AG09309 (cell line): Measurements from ENCODE around the gene BFSP2.
"Not testable (repeated sequence)": the region's sequence is repeated elsewhere in the genome, so short reads cannot be mapped to it uniquely, and the experiment has no call there.

Experiments used
- DNase-seq: peaks from one replicate; pipeline ENCODE4 v3.0.0-alpha.2; 2010; ENCODE audit warnings: low read depth
- H3K4me3 ChIP-seq: 2 replicates; pipeline ENCODE4 v1.5.1; 2011; ENCODE audit warnings: mild to moderate bottlenecking, low read depth, low read length, moderate library complexity; ENCODE audit not compliant: control insufficient read depth
- TF ChIP-seq, protein P1 (sequence below): IDR thresholded peaks from 2 replicates; pipeline ENCODE4 v1.5.1; 2011; ENCODE audit warnings: mild to moderate bottlenecking, low read depth, low read length, inconsistent platforms; ENCODE audit not compliant: insufficient read depth, control insufficient read depth; ENCODE audit errors: missing control alignments

Gene BFSP2

DNA sequence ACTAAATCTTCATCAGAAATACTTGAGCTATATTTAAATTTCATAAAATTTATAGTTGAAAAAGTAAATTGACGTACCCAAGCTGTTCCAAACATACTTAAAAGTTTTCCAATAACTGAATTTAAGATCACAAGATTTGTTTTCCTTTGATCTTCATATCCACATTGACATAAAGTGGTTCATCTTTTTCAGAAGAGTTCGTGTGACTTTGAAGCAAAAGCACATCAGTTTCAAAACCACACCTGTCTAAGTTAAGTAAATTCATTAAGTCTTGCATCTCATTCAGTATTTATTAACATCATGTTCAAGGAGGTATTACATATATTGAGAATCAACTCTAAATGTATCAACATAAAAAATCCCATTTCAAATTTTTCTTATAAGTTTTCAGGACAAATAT is 79.5 kb downstream of the BFSP2 start:
- TF ChIP-seq, protein P1, sequence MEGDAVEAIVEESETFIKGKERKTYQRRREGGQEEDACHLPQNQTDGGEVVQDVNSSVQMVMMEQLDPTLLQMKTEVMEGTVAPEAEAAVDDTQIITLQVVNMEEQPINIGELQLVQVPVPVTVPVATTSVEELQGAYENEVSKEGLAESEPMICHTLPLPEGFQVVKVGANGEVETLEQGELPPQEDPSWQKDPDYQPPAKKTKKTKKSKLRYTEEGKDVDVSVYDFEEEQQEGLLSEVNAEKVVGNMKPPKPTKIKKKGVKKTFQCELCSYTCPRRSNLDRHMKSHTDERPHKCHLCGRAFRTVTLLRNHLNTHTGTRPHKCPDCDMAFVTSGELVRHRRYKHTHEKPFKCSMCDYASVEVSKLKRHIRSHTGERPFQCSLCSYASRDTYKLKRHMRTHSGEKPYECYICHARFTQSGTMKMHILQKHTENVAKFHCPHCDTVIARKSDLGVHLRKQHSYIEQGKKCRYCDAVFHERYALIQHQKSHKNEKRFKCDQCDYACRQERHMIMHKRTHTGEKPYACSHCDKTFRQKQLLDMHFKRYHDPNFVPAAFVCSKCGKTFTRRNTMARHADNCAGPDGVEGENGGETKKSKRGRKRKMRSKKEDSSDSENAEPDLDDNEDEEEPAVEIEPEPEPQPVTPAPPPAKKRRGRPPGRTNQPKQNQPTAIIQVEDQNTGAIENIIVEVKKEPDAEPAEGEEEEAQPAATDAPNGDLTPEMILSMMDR = no peak
- DNase-seq = no peak
- H3K4me3 ChIP-seq = no peak overlapping the region

DNA sequence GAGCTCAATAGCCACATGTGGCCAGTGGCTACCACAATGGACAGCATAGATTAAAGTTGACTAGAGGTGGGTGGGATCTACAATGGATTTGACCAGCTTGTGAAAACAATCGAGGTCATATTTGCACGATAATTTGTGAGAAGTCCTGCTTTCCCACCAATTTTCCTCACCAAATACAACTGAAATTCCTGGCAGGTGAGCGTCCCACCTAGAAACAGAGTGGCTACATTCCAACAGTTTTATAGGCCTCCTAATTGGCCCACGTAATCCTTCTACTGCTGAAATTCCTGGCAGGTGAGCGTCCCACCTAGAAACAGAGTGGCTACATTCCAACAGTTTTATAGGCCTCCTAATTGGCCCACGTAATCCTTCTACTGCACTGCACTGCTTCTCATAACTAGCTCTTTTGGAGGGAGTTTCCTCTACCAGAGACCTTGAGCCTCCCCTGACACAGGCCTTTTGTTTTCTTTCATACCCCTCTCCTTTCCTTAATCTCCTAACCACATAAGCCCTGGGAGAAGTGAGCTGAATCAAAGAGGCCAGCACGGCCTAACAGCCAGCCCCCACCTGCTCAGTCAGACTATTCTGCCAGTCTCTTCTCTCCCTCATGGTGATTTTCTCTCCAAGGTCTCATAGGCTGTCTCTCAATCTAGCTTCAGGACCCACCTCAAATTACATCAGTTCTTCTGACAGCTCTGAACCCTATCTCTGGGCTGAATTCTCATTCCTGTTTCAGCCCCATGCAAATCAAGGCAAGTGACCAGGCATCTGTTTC is 80.2 kb downstream of the BFSP2 start:
- TF ChIP-seq, protein P1 = no peak
- H3K4me3 ChIP-seq = no peak overlapping the region
- DNase-seq = no peak

DNA sequence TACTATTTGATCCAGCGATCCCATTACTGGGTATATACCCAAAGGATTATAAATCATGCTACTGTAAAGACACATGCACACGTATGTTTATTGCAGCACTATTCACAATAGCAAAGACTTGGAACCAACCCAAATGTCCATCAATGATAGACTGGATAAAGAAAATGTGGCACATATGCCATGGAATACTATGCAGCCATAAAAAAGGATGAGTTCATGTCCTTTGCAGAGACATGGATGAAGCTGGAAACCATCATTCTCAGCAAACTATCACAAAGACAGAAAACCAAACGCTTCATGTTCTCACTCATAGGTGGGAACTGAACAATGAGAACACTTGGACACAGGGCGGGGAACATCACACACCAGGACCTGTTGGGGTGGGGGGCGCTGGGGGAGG is 82.6 kb downstream of the BFSP2 start:
- not testable (repeated sequence) for H3K4me3 ChIP-seq, DNase-seq

DNA sequence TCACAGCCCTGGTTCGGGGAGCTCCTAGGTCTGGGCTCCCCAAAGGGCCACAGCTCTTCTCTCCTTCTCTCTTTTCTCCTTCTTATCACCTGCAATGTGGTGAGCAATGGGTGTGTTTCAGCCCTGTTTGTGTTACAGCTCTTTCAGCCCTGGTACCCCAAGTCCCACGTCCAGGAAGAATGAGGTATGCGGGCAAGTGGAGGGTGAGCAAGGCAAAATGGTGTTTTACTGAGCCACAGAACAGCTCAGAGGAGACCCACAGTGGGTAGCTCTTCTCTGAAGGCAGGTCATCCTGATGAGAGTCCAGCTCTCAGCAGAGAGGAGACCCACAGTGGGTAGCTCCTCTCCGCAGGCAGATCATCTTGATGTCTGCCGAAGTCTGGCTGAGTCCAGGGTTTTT is 86.8 kb downstream of the BFSP2 start:
- no peak overlapping the region for H3K4me3 ChIP-seq
- no peak for DNase-seq
- TF ChIP-seq, protein P1 = no peak

DNA sequence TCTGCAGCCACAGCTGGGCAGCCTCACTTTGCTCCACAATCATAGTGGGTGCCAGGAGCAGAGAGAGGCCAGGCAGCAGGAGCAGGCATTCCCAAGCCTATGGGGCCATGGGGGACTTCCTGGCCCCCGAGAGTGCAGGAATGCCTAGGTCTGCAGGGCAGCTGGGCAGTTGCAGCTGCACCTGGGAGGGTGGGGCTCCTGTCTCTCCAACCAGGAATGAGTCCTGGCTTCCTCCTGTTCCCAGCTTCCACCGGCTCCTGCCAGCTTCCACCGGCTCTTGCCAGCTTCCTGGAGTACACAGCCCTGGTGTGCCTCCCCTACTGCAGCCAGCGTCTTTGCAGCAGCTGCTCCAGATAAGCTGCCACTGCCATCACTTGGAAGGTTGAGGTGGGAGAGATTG is 87.3 kb downstream of the BFSP2 start:
- no peak overlapping the region for H3K4me3 ChIP-seq
- TF ChIP-seq, protein P1 = no peak
- DNase-seq = no peak

DNA sequence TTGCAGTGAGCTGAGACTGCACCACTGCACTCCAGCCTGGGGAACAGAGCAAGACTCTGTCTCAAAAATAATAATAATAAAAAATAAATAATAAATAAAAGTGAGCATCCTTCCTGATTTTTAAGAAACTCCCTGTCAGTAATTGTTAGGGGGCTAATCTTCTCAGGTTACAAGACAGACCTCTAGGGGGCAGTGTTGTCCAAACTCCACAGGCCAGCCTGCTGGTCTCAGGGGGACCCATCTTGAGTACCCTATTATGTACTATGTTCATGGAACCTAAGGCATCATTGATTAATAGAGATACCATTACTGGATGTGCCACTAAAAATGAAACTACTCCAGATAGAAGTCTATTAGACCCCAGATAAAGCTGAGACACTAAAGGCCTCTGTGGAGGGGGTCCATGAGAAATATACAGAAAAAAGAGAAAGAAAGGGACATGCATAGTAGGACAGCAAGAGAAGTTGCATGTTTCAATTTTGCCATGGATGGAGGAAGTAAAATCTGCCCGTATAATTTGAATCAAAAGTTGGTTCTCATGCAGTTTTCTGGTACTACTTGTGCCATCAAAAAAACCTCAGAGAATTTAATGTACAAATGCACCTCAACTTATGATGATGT is 88.2 kb downstream of the BFSP2 start:
- H3K4me3 ChIP-seq = no peak overlapping the region
- DNase-seq = no peak
- TF ChIP-seq, protein P1 = peak; percentile 62

DNA sequence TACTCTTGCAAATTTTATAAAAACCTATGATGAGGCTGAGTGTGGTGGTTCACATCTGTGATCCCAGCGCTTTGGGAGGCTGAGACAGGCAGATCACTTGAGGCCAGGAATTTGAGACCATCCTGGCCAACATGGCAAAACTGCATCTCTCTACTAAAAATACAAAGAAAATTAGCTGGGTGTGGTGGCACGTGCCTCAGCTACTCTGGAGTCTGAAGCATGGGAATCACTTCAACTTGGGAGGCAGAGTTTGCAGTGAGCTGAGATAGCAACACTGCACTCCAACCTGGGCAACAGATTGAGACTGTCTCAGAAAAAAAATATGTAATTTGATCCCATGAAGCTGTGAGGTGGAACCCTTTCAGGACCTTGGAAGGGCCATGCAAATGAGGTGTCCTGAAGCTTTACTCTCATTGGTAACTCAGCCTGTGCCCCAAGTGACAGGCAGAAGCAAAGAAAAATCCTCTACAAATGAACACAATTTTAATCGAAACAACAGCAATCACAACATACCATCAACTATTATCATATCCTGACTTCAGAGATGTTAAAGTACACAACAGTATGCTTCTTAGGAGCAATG is 89.0 kb downstream of the BFSP2 start:
- peak; percentile 33 for DNase-seq
- no peak overlapping the region for H3K4me3 ChIP-seq
- TF ChIP-seq, protein P1 = no peak
